Neural crest cell (in vitro differentiated cells): ENCODE data around the gene PRR23E. TPM values are rescaled to one million over a fixed set of nuclear protein-coding genes. Genes with fewer than 3 reads are reported as not detected.

Experiments
- DNase-seq: peaks from one replicate; pipeline ENCODE4 v3.0.0; 2021; ENCODE audit warnings: low read depth, mixed read lengths, low spot score
- H3K27ac Mint-ChIP-seq: one replicate; pipeline ENCODE4 v1.8.0; 2021; ENCODE audit warnings: mild to moderate bottlenecking, mixed read lengths; ENCODE audit not compliant: unreplicated experiment
- H3K27me3 Mint-ChIP-seq: 2 replicates; pipeline ENCODE4 v1.8.0; 2021; ENCODE audit warnings: low read depth, mild to moderate bottlenecking, mixed read lengths
- H3K36me3 Mint-ChIP-seq: 2 replicates; pipeline ENCODE4 v1.8.0; 2021; ENCODE audit warnings: low read depth, mild to moderate bottlenecking, mixed read lengths
- H3K4me1 Mint-ChIP-seq: 2 replicates; pipeline ENCODE4 v1.8.0; 2021; ENCODE audit warnings: mixed read lengths
- H3K4me3 Mint-ChIP-seq: one replicate; pipeline ENCODE4 v1.8.0; 2021; ENCODE audit warnings: mild to moderate bottlenecking, mixed read lengths
- H3K9me3 Mint-ChIP-seq: 2 replicates; pipeline ENCODE4 v1.8.0; 2021; ENCODE audit warnings: mixed read lengths
- total RNA-seq: library from RNA; stranded (reverse); gene quantifications from 2 replicates; pipeline ENCODE4 v1.2.1, GENCODE V29; 2021
- TF ChIP-seq, protein P1 (sequence below): fragments of 200-600 bp; sonication (generic); conservative IDR thresholded peaks from 2 replicates; pipeline ENCODE4 v1.5.0; 2021; ENCODE audit warnings: antibody characterized with exemption, mild to moderate bottlenecking

PRR23E gene
- total RNA-seq, 1 donor from 2014 or later: not detected

DNA sequence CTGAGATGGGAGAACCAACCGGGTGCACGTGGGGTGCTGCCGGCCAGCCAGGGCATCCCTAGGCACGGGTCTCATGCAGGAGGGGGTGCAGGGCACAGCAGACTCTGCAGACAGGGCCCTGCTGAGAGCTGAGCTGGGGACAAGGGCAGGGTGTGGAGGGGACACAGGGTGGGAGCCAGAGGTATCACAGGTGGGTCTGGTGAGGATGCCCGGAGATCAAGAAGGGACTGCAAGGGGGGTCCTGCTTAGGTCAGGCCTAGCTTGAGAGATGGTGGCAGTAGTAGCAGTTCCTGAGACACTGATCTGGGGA, 39.5 kb upstream of the PRR23E start:
- H3K27me3 Mint-ChIP-seq: peaks cover 8% of the 10 kb centered on the region

DNA sequence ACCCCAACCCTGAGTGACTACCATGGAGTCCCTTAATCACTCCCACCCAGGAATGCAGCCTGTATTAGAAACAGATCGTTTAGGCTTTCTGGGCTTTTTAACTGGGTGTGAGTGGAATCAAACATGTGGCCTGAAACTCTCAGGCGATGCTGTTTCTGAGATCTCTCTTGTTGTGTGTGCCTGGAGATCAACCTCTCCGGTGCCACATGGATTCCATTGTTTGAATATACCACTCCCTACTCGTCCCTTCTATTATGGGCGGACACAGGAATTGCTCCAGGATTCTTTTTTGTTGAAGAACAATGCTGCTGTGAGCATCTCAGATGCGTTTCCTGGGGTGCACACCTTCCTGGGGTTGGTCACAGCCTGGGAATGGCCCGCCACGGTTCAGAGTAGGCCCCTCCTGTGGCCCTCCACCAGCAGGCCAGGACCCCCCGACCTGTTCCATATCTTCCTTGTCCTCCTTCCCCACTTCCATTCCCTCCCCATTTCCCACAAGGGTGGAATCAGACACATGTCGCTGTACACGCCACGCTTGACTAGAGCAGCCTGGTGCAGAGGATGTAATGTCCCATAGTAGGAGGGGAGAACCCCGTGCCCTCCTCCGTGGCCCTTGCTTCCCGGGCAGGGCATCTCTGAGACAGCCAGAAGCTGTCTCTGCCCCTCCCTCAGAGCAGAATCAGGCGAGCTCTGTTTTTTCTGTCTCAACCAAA, 36.4 kb upstream of the PRR23E start:
- Mint-ChIP-seq H3K9me3 (no peaks in the 10 kb centered on the region), H3K36me3 (no peaks in the 10 kb centered on the region)
- TF ChIP-seq, protein P1, sequence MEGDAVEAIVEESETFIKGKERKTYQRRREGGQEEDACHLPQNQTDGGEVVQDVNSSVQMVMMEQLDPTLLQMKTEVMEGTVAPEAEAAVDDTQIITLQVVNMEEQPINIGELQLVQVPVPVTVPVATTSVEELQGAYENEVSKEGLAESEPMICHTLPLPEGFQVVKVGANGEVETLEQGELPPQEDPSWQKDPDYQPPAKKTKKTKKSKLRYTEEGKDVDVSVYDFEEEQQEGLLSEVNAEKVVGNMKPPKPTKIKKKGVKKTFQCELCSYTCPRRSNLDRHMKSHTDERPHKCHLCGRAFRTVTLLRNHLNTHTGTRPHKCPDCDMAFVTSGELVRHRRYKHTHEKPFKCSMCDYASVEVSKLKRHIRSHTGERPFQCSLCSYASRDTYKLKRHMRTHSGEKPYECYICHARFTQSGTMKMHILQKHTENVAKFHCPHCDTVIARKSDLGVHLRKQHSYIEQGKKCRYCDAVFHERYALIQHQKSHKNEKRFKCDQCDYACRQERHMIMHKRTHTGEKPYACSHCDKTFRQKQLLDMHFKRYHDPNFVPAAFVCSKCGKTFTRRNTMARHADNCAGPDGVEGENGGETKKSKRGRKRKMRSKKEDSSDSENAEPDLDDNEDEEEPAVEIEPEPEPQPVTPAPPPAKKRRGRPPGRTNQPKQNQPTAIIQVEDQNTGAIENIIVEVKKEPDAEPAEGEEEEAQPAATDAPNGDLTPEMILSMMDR: no peak

More for the DNA sequence above, 39.5 kb upstream of the PRR23E start:
- Mint-ChIP-seq H3K4me1 (peaks cover 5% of the 10 kb centered on the region), H3K4me3 (no peak overlapping the region), H3K9me3 (no peaks in the 10 kb centered on the region), H3K27ac (no peak overlapping the region), H3K36me3 (no peaks in the 10 kb centered on the region)
- DNase-seq: no peak
- TF ChIP-seq, protein P1: no peak

DNA sequence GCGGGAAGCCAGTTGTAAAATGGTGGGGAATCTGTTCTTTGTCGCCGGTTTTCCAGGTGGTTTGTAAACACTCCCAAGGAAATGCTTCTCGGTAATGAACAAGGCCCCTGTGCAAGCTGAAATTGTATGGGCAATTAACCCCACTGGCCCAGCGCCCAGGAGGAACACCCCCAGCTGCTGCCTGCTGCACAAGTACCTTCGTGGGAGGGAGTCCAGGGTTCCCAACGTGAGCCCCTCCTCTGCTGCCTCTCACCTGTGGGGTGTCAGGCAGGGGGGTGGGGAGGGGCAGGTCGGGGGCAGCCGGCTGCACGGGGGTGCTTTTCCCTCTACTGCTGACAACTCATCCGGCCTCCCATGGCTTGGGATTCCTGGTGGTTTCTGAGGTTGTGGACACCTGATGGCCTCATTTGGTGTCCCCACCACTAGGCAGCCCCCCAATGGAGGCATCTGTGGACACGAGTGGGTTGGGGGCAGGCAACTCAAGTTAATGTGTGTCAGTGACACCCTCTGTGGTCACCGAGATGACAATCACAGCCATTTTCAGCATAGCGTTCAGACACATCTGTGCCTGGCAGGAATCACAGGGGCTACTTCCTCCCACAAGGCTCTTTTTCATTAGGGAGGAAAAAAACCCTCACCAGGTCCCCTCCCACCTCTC, 35.6 kb upstream of the PRR23E start:
- no peak for DNase-seq
- Mint-ChIP-seq H3K27me3 (peaks cover 12% of the 10 kb centered on the region), H3K36me3 (no peaks in the 10 kb centered on the region), H3K4me3 (no peak overlapping the region), H3K27ac (no peak overlapping the region), H3K9me3 (no peaks in the 10 kb centered on the region), H3K4me1 (peaks cover 8% of the 10 kb centered on the region)
- TF ChIP-seq, protein P1: no peak

More for the DNA sequence above, 36.4 kb upstream of the PRR23E start:
- Mint-ChIP-seq H3K4me3 (no peak overlapping the region), H3K27me3 (peaks cover 12% of the 10 kb centered on the region), H3K27ac (no peak overlapping the region), H3K4me1 (peaks cover 8% of the 10 kb centered on the region)
- DNase-seq: no peak

DNA sequence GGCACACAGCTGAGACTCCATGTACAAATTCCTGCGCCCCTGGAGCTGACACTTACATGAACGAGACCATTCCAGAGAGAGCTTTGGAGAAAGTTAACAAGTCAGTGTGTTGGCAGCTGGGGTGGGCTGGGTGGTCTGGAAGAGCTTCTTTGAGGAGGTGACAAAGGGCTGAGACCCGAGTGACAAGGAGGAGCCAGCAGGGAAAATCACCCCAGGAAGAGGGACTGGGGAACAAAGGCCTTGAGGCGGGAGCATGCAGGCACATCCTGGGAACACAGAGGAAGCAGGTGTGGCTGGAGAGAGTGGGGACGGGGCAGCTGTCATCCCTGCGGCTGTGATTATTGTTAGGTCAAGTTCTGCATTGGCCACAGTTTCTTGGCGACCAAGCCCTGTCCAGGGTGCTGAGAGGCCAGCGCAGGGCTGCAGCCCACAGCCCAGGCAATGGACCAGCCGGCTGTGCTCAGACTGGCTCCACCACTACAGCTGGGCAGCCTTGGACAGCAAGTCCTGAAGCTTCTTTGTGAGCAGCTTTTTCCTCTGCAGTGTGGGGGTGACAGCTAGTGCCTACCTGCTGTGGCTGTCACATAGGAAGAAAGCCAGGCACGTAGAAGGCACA, 34.2 kb upstream of the PRR23E start:
- no peaks in the 10 kb centered on the region for H3K9me3 Mint-ChIP-seq

DNA sequence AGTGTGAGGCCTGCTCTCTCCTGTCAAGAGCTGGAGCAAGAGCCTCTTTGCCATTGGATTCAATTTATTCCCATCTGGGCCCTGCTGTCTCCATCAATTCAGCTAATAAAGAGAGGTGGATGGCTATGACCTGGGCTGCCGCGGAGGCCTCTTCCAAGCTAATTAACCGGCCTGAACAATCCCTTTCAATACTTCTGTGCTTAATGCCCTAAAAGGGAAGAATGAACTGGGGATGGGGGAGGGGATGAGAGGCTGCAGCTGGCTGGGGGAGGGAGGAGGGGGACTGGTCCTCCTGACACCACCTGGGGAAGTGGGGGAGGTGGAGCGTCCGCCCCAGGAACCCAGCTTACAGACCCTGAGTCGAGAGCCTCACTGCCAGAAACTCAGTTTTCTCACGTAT, 33.4 kb upstream of the PRR23E start:
- H3K4me3 Mint-ChIP-seq: no peak overlapping the region
- TF ChIP-seq, protein P1: no peak

More for the DNA sequence above, 34.2 kb upstream of the PRR23E start:
- Mint-ChIP-seq H3K4me1 (peaks cover 8% of the 10 kb centered on the region), H3K27ac (peak overlapping the region; percentile 38), H3K36me3 (no peaks in the 10 kb centered on the region), H3K27me3 (peaks cover 20% of the 10 kb centered on the region), H3K4me3 (no peak overlapping the region)
- peak; percentile 61 for DNase-seq
- TF ChIP-seq, protein P1: no peak

More for the DNA sequence above, 33.4 kb upstream of the PRR23E start:
- H3K27me3 Mint-ChIP-seq: peaks cover 24% of the 10 kb centered on the region
- H3K4me1 Mint-ChIP-seq: peaks cover 8% of the 10 kb centered on the region
- DNase-seq: no peak
- H3K27ac Mint-ChIP-seq: no peak overlapping the region
- no peaks in the 10 kb centered on the region for H3K36me3 Mint-ChIP-seq
- H3K9me3 Mint-ChIP-seq: no peaks in the 10 kb centered on the region
